H9 (cell line): ENCODE results near the gene ABR. TPM values are rescaled to one million over a fixed set of nuclear protein-coding genes. Genes with fewer than 3 reads are reported as not detected.

Experiments
- DNase-seq: peaks from one replicate; pipeline ENCODE4 v3.0.0-alpha.2; 2017
- H2AFZ ChIP-seq: one replicate; pipeline ENCODE4 v1.6.1; 2013; ENCODE audit warnings: mild to moderate bottlenecking, low read length, control low read depth, moderate library complexity
- H2AK5ac ChIP-seq: 2 replicates; pipeline ENCODE4 v1.6.1; 2013; ENCODE audit warnings: low read length, control low read depth, mixed read lengths; ENCODE audit not compliant: insufficient read length
- H2BK120ac ChIP-seq: one replicate; pipeline ENCODE4 v1.6.1; 2013; ENCODE audit warnings: low read depth, mild to moderate bottlenecking, low read length, control low read depth, inconsistent platforms; ENCODE audit not compliant: poor library complexity, severe bottlenecking
- H2BK12ac ChIP-seq: 2 replicates; pipeline ENCODE4 v1.6.1; 2013; ENCODE audit warnings: low read length, control low read depth, mixed read lengths, low read depth; ENCODE audit not compliant: insufficient read length
- H2BK15ac ChIP-seq: 2 replicates; pipeline ENCODE4 v1.6.1; 2013; ENCODE audit warnings: low read depth, low read length, control low read depth
- H2BK20ac ChIP-seq: one replicate; pipeline ENCODE4 v1.6.1; 2013; ENCODE audit warnings: low read depth, mild to moderate bottlenecking, low read length, control low read depth, inconsistent platforms; ENCODE audit not compliant: poor library complexity, severe bottlenecking
- H2BK5ac ChIP-seq: 2 replicates; pipeline ENCODE4 v1.6.1; 2013; ENCODE audit warnings: low read length, control low read depth, mixed read lengths; ENCODE audit not compliant: insufficient read length
- H3K14ac ChIP-seq: 2 replicates; pipeline ENCODE4 v1.6.1; 2013; ENCODE audit warnings: low read length, control low read depth; ENCODE audit not compliant: insufficient read depth
- H3K18ac ChIP-seq: 2 replicates; pipeline ENCODE4 v1.6.1; 2013; ENCODE audit warnings: low read depth, mild to moderate bottlenecking, mixed read lengths, low read length, control low read depth; ENCODE audit not compliant: insufficient read length
- H3K23ac ChIP-seq: 2 replicates; pipeline ENCODE4 v1.6.1; 2013; ENCODE audit warnings: low read length, control low read depth, mixed read lengths, low read depth; ENCODE audit not compliant: insufficient read length
- H3K23me2 ChIP-seq: 2 replicates; pipeline ENCODE4 v1.6.1; 2013; ENCODE audit warnings: low read depth, mild to moderate bottlenecking, mixed read lengths, low read length, control low read depth; ENCODE audit not compliant: insufficient read length, poor library complexity, severe bottlenecking
- H3K27ac ChIP-seq: 2 replicates; pipeline ENCODE4 v1.5.1; 2013; ENCODE audit warnings: low read length, control low read depth, mixed read lengths, low read depth; ENCODE audit not compliant: insufficient read length
- H3K27me3 ChIP-seq: 2 replicates; pipeline ENCODE4 v1.6.1; 2013; ENCODE audit warnings: low read length, control low read depth, inconsistent platforms; ENCODE audit not compliant: insufficient read depth
- H3K4ac ChIP-seq: 2 replicates; pipeline ENCODE4 v1.6.1; 2013; ENCODE audit warnings: low read depth, mild to moderate bottlenecking, control low read depth, inconsistent platforms, low read length, moderate library complexity
- H3K4me1 ChIP-seq: 2 replicates; pipeline ENCODE4 v1.6.1; 2013; ENCODE audit warnings: low read length, control low read depth, inconsistent platforms; ENCODE audit not compliant: insufficient read depth
- H3K4me2 ChIP-seq: 2 replicates; pipeline ENCODE4 v1.6.1; 2013; ENCODE audit warnings: low read length, control low read depth, mixed read lengths; ENCODE audit not compliant: insufficient read length, insufficient read depth
- H3K56ac ChIP-seq: 2 replicates; pipeline ENCODE4 v1.6.1; 2013; ENCODE audit warnings: low read depth, mild to moderate bottlenecking, mixed read lengths, low read length, control low read depth; ENCODE audit not compliant: insufficient read length
- H3K79me1 ChIP-seq: 2 replicates; pipeline ENCODE4 v1.6.1; 2013; ENCODE audit warnings: low read depth, mild to moderate bottlenecking, moderate library complexity, low read length, control low read depth, inconsistent platforms; ENCODE audit not compliant: insufficient read depth, poor library complexity, severe bottlenecking
- H3K79me2 ChIP-seq: 2 replicates; pipeline ENCODE4 v1.6.1; 2013; ENCODE audit warnings: low read length, control low read depth, inconsistent platforms; ENCODE audit not compliant: insufficient read depth
- H3K9ac ChIP-seq: 2 replicates; pipeline ENCODE4 v1.6.1; 2013; ENCODE audit warnings: low read length, control low read depth, mixed read lengths; ENCODE audit not compliant: insufficient read length; ENCODE audit errors: extremely low read depth
- H3K9me3 ChIP-seq: one replicate; pipeline ENCODE4 v1.6.1; 2013; ENCODE audit warnings: low read depth, low read length, inconsistent platforms; ENCODE audit not compliant: control insufficient read depth
- H3T11ph ChIP-seq: one replicate; pipeline ENCODE4 v1.6.1; 2013; ENCODE audit warnings: mild to moderate bottlenecking, low read length, control low read depth, inconsistent platforms
- H4K20me1 ChIP-seq: one replicate; pipeline ENCODE4 v1.6.1; 2013; ENCODE audit not compliant: control insufficient read depth, insufficient read length, insufficient read depth
- H4K5ac ChIP-seq: 2 replicates; pipeline ENCODE4 v1.6.1; 2013; ENCODE audit warnings: low read depth, mild to moderate bottlenecking, mixed read lengths, low read length, control low read depth; ENCODE audit not compliant: insufficient read length
- H4K8ac ChIP-seq: replicated peaks from 2 replicates; pipeline ENCODE4 v1.6.1; 2013; ENCODE audit warnings: low read length, control low read depth, mixed read lengths, low read depth; ENCODE audit not compliant: insufficient read length
- H4K91ac ChIP-seq: 2 replicates; pipeline ENCODE4 v1.6.1; 2013; ENCODE audit warnings: low read depth, mild to moderate bottlenecking, moderate library complexity, mixed read lengths, low read length, control low read depth; ENCODE audit not compliant: insufficient read length
- H3K27ac Mint-ChIP-seq, 3 experiments: 2 replicates in 2 of 3; 3 replicates in 1 of 3; pipeline ENCODE4 v1.8.0; 2020 to 2021; ENCODE audit warnings: mixed read lengths in 3 of 3, mild to moderate bottlenecking in 1 of 3, moderate library complexity in 1 of 3
- H3K27me3 Mint-ChIP-seq: 2 replicates; pipeline ENCODE4 v1.8.0; 2021; ENCODE audit warnings: low read depth, mild to moderate bottlenecking, moderate library complexity, mixed read lengths
- H3K36me3 Mint-ChIP-seq, 3 experiments: 2 replicates in 2 of 3; 3 replicates in 1 of 3; pipeline ENCODE4 v1.8.0; 2020 to 2021; ENCODE audit warnings: low read depth in 3 of 3, mixed read lengths in 3 of 3; ENCODE audit not compliant: insufficient read depth in 1 of 3
- H3K4me1 Mint-ChIP-seq, 2 experiments: 2 replicates each; pipeline ENCODE4 v1.8.0; 2020; ENCODE audit warnings: mixed read lengths in 2 of 2
- H3K4me3 Mint-ChIP-seq, 2 experiments: 2 replicates in 1 of 2; 3 replicates in 1 of 2; pipeline ENCODE4 v1.8.0; 2020 to 2021; ENCODE audit warnings: mild to moderate bottlenecking in 2 of 2, mixed read lengths in 2 of 2, moderate library complexity in 1 of 2
- H3K9me3 Mint-ChIP-seq, 2 experiments: 2 replicates in 1 of 2; 3 replicates in 1 of 2; pipeline ENCODE4 v1.8.0; 2020; ENCODE audit warnings: mild to moderate bottlenecking in 2 of 2, mixed read lengths in 2 of 2, moderate library complexity in 1 of 2
- CTCF ChIP-seq: fragments of 200-600 bp; sonication (generic); conservative IDR thresholded peaks from 3 replicates; pipeline ENCODE4 v1.8.0; 2021; ENCODE audit warnings: antibody characterized with exemption, mild to moderate bottlenecking
- WGBS: extraction: QIAGEN DNeasy Blood & Tissue Kit; methylation state at CpG from one replicate; pipeline ENCODE4 v1.1.7; 2013; ENCODE audit warnings: missing lambda C conversion rate, low lambda C conversion rate, mixed read lengths; ENCODE audit not compliant: insufficient read length; ENCODE audit errors: extremely low coverage; 5-methylcytosine and 5-hydroxymethylcytosine counted together
- total RNA-seq: library from RNA; stranded (reverse); gene quantifications from 2 replicates; pipeline ENCODE4 v1.2.1, GENCODE V29; 2021

The ABR gene
- total RNA-seq, 1 experiment from 2014 or later, result 34.7 TPM

GRCh38 chr17:1100382-1100781, 79.4 kb downstream of the ABR start:
- peaks cover 0 to 2% of the 10 kb centered on the region in 2 experiments; a peak in 1 of 4 replicates for H3K4me1 Mint-ChIP-seq
- no CpG with 5 or more reads among the region's 11 CpGs for WGBS

More at GRCh38 chr17:1100382-1100781, 79.4 kb downstream of the ABR start:
- H2BK20ac ChIP-seq, result no peak overlapping the region
- no peak overlapping the region for H3K56ac ChIP-seq
- H3K27ac Mint-ChIP-seq, result peak overlapping the region in 1 of 3 experiments; percentile 84; a peak in 1 of 7 replicates
- no peak overlapping the region for H3T11ph ChIP-seq
- H3K9me3 ChIP-seq, result no peaks in the 10 kb centered on the region
- no peak overlapping the region for H3K18ac ChIP-seq
- no peak overlapping the region for H3K4ac ChIP-seq
- no peaks in the 10 kb centered on the region for H3K79me2 ChIP-seq
- no peak overlapping the region for H2BK5ac ChIP-seq
- peaks cover 7 to 19% (median 10%) of the 10 kb centered on the region in 3 experiments; a peak in 6 of 7 replicates for H3K36me3 Mint-ChIP-seq
- TF ChIP-seq CTCF, result no peak
- no peaks in the 10 kb centered on the region for H3K4me1 ChIP-seq
- no peak overlapping the region for H2AFZ ChIP-seq
- H3K4me2 ChIP-seq, result no peak overlapping the region
- H3K27ac ChIP-seq, result no peak overlapping the region
- no peak overlapping the region for H2AK5ac ChIP-seq
- no peak overlapping the region for H4K8ac ChIP-seq
- H3K9ac ChIP-seq, result no peak overlapping the region
- DNase-seq, result no peak
- no peak overlapping the region for H4K91ac ChIP-seq
- H4K5ac ChIP-seq, result no peak overlapping the region
- H3K9me3 Mint-ChIP-seq, result peaks cover 0 to 6% of the 10 kb centered on the region in 2 experiments; a peak in 3 of 5 replicates
- no peak overlapping the region for H3K23ac ChIP-seq
- H3K23me2 ChIP-seq, result no peaks in the 10 kb centered on the region
- H3K4me3 Mint-ChIP-seq, result no peak overlapping the region
- no peak overlapping the region for H3K14ac ChIP-seq
- H2BK120ac ChIP-seq, result no peak overlapping the region
- no peaks in the 10 kb centered on the region for H4K20me1 ChIP-seq
- no peak overlapping the region for H2BK15ac ChIP-seq
- H2BK12ac ChIP-seq, result no peak overlapping the region
- no peaks in the 10 kb centered on the region for H3K27me3 Mint-ChIP-seq
- H3K27me3 ChIP-seq, result no peaks in the 10 kb centered on the region
- H3K79me1 ChIP-seq, result no peaks in the 10 kb centered on the region
